T47D (cell line): ENCODE measurements around the gene MBOAT1.

ENCODE experiments used
- DNase-seq, 2 experiments: peaks; one replicate each; pipeline versions ENCODE4 v3.0.0 to v3.0.0-alpha.2; 2011 to 2012; ENCODE audit warnings: low read depth in 1 of 2, low spot score in 1 of 2
- JUND ChIP-seq: IDR thresholded peaks from 2 replicates; pipeline ENCODE4 v1.6.1; 2012; ENCODE audit warnings: low read depth
- in situ Hi-C: cut with HindIII; loops from 2 replicates; pipeline ENCODE4 v1.10.0; 2016; ENCODE audit warnings: low sequenced_read_pairs, low pct_unique_long_range_greater_than_20kb

MBOAT1 gene

GRCh38 chr6:20241102-20241501, 28.8 kb upstream of the MBOAT1 start:
- TF ChIP-seq JUND: no peak
- no peak for DNase-seq
- in situ Hi-C loops: no loop called here

DNA sequence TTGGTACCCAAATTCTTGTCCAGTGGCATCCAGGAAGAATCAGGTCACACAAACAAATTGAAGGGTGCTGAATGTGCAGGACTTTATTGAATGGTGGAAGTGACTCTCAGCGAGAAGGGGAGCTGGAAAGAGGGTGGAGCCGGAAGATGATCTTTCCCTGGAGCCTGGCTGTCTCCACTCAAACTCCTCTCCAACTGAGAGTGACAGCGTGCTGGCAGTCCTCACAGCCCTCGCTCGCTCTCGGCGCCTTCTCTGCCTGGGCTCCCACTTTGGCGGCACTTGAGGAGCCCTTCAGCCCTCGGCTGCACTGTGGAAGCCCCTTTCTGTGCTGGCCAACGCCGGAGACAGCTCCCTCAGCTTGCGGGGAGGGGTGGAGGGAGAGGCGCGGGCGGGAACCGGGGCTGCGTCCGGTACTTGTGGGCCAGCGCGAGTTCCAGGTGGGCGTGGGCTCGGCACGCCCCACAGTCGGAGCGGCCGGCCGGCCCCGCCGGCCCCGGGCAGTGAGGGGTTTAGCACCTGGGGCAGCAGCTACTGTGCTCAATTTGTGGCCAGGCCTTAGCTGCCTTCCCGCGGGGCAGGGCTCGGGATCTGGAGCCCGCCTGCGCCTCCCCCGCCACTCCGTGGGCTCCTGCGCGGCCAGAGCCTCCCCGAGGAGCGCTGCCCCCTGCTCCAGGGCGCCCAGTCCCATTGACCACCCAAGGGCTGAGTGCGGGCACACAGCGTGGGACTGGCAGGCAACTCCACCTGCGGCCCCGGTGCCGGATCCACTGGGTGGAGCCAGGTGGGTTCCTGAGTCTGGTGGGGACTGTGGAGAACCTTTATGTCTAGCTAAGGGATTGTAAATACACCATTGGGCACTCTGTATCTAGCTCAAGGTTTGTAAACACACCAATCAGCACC, 26.7 kb upstream of the MBOAT1 start:
- DNase-seq: no peak
- TF ChIP-seq JUND: no peak
- in situ Hi-C loops: no loop called here

- DNase-seq: no peak
- in situ Hi-C loops: no loop called here
- TF ChIP-seq JUND: no peak
These were observed 25.6 kb upstream of the MBOAT1 start for GRCh38 chr6:20237677-20238460.

DNA sequence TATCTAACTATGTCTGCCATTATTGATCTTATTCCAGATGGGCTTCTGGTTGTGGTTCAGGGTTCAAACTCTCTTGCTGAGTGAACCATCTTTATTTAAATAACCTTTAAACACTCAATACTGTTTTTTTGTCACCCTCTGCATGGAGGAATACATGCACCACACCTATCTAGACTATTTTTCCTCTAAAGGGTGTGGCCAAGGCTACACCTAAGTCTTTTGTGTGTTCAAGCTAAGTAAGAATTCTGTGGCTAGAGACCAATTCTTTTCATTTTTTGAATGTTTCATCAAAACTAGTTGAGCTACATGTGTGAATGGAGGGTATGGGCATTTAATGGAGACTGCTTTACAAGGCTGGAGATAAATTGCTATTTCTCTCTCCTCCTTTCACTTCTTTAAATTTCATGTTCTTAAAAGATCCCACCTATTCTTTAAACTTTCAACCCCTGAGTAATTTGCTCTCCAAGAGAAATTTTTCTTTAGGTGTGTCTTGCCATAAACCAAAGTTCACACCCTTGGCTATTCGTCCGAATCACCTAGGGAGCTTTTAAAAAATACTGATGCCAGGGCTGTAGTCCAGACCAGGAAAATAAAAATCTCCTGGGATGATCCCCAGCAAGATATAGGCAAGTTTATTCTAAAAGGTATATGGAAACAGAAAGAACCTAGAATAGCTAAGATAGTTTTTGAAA, 24.8 kb upstream of the MBOAT1 start:
- no peak for DNase-seq
- in situ Hi-C loops: no loop called here
- TF ChIP-seq JUND: no peak

GRCh38 chr6:20236344-20236743, 24.1 kb upstream of the MBOAT1 start:
- DNase-seq: no peak
- in situ Hi-C loops: no loop called here
- no peak for TF ChIP-seq JUND

- in situ Hi-C loops: no loop called here
- no peak for DNase-seq
- no peak for TF ChIP-seq JUND
These were observed 22.8 kb upstream of the MBOAT1 start for GRCh38 chr6:20235041-20235440.

DNA sequence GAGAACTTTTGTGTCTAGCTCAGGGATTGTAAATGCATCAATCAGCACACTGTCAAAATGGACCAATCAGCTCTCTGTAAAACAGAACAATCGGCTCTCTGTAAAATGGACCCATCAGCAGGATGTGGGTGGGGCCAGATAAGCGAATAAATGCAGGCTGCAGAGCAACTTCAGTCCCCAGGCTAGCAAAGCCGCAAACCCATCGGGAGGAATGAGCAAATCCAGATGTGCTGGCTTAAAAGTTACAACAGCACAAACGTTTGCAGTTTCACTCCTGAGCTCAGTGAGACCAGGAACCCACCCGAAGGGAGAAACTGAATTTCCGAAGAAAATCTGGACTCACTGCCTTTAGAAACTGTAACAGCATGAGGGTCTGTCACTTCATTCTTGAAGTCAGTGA, 21.9 kb upstream of the MBOAT1 start:
- no peak for TF ChIP-seq JUND
- in situ Hi-C loops: no loop called here

DNA sequence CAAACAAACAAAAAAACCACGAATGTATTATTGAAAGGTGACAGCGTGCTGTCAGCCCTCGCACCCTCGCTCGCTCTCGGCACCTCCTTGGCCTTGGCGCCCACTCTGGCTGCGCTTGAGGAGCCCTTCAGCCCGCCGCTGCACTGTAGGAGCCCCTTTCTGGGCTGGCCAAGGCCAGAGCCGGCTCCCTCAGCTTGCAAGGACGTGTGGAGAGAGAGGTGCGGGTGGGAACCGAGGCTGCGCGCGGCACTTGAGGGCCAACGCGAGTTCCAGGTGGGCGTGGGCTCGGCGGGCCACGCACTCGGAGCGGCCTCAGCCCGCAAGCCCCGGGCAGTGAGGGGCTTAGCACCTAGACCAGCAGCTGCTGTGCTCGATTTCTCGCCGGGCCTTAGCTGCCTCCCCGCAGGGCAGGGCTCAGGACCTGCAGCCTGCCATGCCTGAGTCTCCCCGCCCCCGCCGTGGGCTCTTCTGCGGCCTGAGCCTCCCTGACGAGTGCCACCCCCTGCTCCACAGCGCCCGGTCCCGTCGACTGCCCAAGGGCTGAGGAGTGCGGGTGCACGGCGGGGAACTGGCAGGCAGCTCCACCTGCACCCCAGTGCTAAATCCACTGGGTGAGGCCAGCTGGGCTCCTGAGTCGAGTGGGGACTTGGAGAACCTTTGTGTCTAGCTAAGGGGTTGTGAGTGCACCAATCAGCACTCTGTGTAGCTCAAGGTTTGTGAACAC, 20.9 kb upstream of the MBOAT1 start:
- no peak for DNase-seq
- in situ Hi-C loops: no loop called here
- TF ChIP-seq JUND: no peak

More for the DNA sequence above, 21.9 kb upstream of the MBOAT1 start:
- DNase-seq: no peak

DNA sequence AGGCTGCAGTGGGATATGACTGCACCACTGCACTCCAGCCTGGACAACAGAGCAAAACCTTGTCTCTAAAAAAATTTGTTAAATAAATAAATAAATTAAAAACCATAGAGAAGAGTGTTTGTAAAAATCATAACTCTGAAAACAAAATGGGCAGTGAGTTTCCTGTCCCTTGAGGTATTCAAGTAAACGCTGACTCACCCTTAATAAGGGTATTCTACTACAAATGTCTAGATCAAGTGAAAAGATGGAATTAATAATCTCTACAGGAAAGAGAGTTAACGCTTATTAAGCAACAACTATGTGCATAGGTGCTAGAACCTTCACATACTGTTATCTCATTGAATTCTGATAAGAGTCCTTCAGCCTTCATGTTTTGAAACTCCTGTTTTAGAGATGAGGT, 19.9 kb upstream of the MBOAT1 start:
- no peak for DNase-seq

GRCh38 chr6:20230401-20231119, 18.3 kb upstream of the MBOAT1 start:
- DNase-seq: no peak
- in situ Hi-C loops: no loop called here
- TF ChIP-seq JUND: no peak

More for the DNA sequence above, 19.9 kb upstream of the MBOAT1 start:
- in situ Hi-C loops: no loop called here
- TF ChIP-seq JUND: no peak

- no peak for DNase-seq
- no peak for TF ChIP-seq JUND
- in situ Hi-C loops: no loop called here
These were observed 17.6 kb upstream of the MBOAT1 start for GRCh38 chr6:20229881-20230280.
